HG03354 (cell line): Measurements from ENCODE around the gene EIF1.
"Not testable (repeated sequence)": the region's sequence is repeated elsewhere in the genome, so short reads cannot be mapped to it uniquely, and the experiment has no call there.

Experiments used
- ATAC-seq: cut with Tn5 transposase; IDR thresholded peaks from one replicate; pipeline ENCODE4 v1.9.1; 2021; ENCODE audit warnings: mild to moderate bottlenecking; ENCODE audit not compliant: unreplicated experiment, poor library complexity, severe bottlenecking

The EIF1 gene

DNA sequence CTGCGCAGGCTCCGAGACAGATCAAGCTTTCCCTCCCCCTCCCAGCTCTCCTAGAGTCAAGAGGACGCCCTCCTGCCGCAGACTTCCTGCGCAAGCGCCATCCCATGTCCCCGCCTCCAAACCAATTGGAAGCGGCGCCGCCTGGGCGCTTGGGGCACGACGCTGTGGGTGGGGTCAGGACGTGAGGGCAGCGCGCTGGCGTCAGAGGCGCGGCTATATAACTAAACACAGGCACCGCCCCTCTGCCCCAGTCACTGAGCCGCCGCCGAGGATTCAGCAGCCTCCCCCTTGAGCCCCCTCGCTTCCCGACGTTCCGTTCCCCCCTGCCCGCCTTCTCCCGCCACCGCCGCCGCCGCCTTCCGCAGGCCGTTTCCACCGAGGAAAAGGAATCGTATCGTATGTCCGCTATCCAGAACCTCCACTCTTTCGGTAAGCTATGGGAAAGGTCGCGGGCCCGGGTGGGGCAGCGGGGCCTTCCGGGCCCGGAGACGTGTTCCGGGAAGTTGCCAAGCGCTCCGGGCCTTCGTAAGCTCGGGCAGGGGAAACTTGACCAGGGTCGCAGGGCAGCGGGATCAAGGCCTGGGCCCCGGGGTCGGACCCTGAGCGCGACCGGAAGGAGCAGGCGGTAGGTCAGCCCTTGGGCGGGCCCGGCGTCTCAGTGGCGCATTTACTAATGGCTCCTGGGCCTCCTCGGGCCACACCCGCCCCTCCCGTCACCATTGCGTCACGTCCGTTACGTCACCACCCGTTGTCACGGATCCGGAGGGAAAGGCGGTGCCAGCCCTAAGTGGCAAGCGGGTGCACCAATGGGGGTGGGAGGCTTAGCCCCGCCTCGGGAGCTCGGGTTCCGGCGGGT is at the start of gene EIF1:
Gene EIF1 (plus strand): TSS at position 245 of the 856 bp plus-strand sequence. CDS start 154 bp downstream, at position 399.
- peak; percentile 74 for ATAC-seq

DNA sequence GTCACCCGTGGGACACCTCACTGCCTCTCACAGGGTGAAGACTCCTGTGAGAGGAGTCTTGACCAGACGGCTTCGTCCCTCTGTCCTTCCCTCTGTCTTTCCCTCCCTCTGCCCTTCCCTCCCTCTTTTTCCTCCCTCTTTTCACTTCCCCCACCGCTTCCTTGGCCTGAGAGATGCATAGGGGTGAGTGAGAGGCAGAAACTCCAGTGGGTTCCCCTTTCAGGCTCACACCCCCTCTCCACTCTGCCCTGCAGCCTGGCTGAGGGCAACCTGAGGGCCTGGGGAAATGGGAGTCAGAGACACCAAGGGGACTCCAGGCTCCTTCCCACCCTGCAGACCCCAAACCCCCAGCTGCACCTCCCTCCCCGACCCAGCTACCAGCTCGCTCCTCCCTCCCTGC is 49.7 kb upstream of the EIF1 start:
- ATAC-seq, result no peak

DNA sequence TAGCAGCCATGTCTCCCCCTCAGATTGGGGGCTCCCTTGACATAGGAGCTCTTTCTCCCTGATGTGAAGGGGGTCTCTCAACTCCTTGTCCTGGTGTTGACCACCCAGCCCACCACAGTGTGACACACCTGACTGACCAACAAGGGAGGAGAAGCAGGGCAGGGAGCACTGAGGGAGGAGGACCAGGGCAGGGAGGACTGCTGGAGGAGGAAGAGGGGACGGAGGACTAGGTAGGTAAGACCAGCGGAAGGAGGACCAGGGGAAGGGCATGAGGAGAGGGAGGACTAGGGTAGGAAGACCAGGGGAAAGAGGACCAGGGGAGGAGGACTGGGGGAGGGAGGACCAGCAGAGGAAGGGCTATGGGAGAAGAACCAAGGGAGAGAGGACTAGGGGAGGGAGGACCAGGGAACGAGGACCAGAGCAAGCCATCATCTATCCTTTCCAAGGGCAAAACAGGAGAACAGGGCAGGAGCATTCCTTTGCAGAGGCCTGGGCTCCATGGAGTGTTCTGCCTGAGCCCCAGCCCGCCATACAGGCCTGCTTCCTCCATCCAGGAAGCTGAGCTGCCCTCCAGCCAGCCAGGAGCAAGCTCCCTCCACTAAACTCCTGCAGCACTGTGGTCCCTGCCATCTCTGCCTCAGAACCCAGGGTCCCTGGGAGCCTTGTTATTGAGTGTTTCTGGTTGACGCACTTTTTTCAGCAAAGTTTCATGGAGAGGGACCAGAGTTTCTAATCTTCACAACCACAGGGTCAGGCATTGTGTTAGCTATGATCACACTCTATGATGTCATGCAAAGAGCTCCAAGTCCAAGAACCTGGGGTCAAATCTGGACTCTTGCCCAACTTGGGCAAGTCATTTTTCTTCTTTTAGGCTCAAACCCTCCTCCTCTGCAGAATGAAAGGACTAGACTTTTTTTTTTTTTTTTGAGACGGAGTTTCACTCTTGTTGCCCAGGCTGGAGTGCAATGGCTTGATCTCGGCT is 48.9 kb upstream of the EIF1 start:
- ATAC-seq, result no peak

DNA sequence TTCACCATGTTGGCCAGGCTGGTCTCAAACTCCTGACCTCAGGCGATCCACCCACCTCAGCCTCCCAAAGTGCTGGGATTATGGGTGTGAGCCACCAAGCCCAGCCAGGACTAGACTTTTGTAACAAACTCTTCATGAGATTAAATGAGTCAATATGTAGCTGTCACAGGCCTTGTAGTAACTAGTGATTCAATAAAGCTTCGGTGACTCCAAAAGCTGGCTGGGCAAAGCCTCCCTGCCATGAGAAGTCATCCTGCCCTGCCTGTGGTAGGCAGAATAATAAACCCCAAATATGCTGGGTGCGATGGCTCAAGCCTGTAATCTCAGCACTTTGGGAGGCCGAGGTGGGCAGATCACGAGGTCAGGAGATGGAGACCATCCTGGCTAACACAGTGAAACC is 48.1 kb upstream of the EIF1 start:
- not testable (repeated sequence) for ATAC-seq

DNA sequence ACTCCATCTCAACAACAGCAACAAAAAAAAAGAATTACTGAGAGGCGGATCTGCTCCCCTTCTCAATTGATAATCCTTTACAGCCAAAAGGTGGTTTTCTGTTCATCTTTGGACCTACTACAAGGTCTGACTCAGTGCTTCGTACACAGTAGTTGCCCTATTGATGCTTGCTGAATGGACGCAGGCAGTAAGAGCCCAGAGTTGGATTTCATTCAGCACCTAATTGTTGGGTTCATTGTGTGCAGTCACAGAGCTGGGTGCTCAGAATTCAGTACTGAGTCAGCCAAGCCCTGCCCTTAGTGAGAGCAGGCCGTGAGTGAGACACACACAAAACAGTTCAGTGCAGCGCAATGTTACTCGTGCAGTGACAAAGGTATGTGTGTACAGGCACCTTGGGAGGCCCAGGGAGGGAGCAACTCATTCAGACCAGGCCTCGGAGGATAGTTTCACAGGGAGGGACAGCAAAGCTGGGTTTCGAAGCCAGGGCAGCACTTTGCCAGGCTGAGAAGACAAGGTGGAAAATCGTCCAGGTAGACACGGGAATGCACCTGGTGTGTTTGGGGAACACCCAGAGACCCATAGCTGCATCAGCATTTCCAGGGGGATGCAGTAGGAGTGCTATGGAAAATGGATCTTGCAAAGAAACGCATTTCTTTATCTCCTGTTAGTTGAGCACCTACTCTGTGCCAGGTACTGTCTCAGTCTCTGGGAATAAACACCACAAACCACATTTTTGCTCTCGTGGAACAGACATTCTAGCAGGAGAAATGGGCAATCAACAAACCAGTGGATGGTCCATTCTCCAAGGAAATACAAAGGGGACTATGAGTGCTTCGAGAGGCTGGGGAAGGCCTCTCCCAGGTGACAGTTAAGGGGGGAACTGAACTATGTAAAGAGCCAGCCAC is 46.2 kb upstream of the EIF1 start:
- no peak for ATAC-seq

DNA sequence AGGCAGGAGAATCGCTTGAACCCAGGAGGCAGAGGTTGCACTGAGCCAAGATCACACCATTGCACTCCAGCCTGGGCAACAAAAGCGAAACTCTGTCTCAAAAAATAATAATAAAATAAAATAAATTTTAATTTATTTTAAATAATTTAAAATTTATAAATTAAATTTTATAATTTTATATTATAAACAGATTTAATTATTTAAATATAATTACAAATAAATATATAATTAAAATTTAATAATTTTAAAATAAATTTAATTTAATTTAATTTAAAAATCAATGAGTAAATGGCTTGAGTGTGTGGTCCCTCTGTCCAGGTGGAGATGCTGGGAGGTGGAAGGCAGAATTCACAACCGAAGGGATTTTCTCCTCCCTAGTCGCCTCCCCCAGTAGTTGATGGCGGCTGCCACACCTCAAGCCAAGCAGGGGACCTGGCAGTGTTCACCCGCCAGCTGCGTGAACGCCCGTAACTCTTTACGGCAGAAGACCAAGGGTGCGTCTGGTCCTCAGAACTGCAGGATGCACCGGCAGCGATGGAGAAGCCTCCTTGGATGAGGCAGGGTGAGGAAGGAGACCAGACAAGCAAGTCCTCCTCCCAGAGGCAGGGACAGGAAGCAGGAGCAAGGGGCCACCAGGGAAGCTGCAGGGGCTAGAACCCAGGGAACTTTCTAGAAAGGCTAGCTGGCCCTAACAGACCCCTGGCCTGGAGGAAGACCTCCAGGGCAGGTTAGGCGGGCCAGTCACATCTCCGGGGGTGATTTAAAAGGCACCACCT is 41.5 kb upstream of the EIF1 start:
- ATAC-seq, result no peak

DNA sequence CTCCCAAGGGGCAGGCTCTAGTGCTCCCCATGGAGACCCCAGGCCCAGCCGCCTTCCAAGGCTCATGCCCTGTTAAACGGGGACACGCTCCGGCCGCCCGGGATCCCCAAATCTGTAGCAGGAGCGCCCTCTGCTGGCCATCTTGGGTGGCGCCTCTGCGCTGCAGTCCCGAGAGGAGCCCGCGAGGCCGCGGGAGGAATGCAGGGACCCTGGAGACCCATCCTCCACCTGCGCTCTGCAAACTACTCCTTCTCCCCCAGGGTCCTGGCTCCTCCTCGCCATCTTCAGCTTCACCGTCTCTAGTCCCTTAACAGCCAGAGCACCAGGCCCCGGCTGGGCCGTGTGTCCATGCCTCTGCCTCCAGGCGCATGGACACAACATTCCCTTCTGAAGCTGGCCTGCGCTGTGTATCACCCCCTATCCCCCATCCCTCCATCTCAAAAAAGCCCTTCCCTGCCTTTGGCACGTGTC is 40.7 kb upstream of the EIF1 start:
- no peak for ATAC-seq

DNA sequence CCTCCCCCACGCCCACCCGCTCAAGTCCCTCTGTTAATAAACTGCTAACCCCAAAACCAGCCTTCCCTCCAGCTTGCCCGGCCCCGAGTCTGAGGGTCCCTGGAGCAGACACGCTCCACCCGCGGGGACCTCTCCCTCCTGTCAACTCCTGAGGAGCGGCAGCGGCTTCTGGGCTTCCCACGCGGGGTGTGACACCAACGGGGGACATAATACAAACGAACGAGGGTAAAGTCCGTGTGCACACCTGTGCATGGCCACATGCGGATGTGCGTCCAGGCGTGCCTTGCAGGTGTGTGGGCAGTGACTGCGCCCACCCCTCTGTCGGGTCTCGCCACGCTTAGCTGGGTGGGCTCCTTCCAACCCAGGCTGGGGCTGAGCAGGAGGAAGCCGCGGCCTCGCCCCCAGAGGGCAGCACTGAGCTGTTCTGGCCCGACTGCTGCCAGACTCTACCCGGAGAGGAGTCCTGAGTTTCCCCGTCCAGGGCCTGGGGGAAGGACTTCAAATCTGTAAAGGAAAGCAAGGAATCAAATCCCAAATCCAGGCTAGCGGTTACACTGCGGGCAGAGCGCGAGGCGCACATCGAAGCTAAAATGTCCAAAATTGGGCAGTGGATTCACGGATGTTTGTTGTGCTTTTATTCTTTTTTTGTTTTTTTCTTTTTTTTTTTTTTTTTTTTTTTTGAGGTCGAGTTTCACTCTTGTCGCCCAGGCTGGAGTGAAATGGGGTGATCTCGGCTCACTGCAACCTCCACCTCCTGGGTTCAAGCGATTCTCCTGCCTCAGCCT is 40.1 kb upstream of the EIF1 start:
- ATAC-seq, result peak; percentile 61

DNA sequence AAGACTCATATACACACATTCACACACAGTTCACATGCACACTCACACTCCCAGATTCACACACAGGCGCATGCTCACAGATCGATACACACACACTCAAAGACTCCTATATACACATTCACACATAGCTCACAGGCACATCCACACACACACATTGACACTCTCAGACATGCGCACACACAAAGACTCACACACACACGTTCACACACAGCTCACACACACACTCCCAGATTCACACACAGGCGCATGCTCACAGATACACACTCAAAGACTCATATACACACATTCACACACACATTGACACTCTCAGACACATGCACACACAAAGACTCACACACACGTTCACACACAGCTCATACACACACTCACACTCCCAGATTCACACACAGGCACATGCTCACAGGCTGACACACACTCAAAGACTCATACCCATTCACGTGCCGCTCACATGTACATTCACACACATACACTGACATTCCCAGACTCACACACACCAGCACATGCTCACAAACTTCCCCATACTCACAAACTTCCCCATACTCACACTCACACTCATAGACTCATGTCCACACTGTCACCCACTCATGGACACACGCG is 38.7 kb upstream of the EIF1 start:
- no peak for ATAC-seq

DNA sequence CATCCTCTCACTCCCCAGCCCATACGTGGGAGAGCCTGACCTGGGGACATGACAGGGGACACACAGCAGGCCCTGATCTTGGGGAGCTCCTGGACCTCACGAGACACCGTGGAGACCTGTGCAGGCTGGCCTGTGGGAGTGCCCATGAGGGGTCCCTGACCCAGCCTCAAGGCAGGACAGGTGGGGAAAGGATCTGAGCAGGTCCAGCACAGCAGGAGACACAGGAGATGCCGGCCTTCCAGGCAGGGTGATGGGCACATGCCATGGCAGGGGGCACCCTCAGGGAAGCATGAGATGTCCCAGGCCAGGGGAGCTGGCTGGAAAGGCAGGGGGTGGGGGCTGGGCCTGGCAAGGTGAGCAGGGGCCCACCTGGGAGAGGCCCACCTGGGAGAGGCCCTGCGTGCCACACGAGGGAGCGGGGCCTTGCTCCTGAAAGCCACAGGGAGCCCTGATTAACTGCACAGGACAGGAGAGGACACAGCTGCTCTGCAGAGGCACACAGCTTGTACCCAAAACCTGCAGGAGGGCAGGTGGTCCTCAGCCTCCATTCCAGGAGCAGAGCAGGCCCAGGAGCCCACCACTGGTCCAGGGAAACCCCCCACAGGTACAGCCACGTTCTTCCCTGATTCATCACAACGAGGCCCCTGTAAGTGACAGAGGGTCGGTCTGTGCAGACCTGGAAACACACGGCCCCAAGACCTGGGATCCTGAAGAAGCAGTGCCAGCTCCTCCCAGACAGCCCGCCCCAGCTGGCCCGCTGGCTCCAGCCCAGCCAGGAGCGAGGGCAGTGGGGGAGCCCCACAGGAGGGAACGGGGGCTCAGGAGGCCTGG is 37.7 kb upstream of the EIF1 start:
- ATAC-seq, result no peak

DNA sequence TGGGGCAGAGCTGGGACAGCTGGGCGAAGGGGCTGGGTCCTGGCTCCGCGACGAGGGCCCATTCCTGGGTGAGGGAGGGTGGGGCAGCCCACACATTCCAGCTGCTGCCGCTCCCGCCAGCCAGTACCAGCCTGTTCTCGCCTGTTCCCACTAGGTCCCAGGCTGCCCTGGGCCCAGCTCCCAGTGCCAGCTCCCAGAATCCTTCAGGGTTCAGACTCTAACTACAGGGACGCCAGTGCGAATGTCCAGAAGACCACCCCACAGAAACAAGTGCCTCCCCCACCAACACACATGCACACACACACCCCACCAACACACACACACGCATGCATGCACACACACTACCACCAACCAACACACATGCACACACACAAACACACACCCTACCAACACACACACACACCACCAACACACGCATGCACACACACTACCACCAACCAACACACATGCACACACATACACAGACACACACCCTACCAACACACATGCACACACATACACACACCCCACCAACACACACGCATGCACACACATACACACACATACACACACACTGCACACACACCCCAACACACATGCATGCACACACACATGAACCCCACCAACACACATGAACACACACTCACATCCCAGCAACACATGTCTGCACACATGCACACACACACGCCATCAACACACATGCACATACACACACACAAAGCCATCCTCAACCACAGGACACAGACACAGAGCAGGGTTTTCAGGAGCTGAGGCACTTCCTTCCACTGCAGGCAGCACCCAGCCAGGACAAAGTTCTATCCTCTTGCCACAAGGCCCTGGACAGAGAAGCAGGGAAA is 36.8 kb upstream of the EIF1 start:
- ATAC-seq, result no peak

DNA sequence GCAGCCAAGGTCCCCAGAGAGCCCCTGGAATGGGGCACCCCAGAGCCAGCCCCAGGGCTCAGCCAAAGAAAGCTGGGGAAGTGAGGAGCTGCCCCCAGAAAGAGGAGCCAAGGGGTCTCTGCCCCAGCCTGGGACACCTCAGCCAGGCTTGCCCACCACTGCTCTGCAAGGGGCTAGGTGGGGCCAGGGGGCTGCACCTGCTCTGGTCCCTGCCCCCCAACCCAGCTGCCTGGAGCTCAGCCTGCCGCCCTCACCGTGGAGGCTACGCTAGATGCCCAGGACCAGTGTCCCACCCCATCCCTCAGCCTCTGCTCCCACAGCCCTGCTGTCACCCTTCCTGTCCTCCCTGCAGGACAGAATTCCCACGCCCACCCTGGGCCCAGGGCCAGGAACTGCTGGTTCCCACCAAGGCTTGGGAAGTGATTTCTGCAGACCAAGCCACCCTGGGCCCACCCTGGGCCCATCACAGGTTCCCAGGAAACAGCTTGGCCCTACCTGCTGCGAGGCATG is 36.2 kb upstream of the EIF1 start:
- ATAC-seq, result no peak

DNA sequence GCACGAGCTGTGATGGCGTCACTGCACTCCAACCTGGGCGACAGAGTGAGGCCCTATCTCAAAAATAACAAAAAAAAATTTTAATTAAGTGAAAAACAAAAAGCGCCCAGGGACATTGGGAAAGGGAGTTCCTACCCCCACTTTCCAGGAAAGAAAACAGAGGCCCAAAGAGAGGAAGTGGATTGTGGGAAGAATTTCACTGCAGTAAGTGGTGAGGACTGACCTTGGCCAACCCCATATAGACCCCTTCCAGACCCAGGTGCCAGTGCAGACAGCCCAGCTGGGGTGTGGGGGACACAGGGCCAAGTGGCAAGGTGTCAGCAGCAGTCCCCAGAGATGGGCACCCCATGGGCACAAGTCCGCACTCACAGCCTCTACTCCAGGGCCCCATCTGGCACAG is 35.3 kb upstream of the EIF1 start:
- ATAC-seq, result no peak

DNA sequence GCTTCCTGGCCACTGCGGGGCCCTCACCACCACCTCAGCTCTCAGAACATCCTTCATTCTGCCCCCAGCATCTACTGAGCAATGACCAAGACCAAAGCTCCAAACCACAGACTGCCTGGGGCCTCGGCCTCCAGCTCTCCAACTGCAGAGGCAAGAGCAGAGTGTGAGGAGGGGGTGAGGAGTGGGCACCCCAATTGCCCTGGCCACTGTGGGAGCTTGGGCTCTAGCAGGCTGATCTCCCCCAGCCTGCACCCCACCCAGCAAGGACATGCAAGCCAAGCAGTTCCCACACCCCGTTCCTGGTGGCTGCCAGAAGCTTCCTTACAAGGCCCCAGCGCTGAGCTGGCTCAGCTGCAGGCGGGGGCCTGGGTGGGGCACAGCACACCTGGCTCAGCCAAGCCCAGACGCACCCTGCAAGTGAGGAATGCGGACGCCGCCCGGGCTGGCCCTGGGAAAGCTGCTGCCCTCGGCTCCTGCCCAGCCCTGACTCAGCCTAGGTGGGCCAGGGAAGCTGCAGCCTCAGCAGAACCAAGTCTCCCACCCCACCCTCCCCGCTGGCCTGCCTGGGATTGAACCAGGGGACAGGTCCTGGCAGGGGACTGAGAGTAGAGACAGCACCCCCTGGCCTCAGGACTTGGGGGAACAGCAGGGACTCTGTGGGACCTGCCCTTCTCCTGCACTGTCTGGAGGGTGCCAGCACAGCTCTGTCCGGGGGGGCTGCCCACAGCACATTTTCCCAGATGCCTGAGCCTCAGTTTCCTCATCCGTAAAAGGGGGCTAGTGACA is 34.6 kb upstream of the EIF1 start:
- ATAC-seq, result no peak
